Lower leg skin (tissue), 4 donors: ENCODE measurements around the gene EBF4. TPM values are rescaled to one million over a fixed set of nuclear protein-coding genes. Genes with fewer than 3 reads are reported as not detected.

Source experiments
- DNase-seq, 2 donors: peaks; one replicate each; pipeline ENCODE4 v3.0.0-alpha.2; 2019; ENCODE audit warnings: low spot score in 2 of 2
- H3K4me3 ChIP-seq: fragments of 200-600 bp; sonication (generic); 2 replicates; pipeline ENCODE4 v1.5.1; 2017; ENCODE audit warnings: mild to moderate bottlenecking, low read depth; ENCODE audit not compliant: poor library complexity, severe bottlenecking
- CTCF ChIP-seq, 3 donors: fragments of 450-650 bp; IDR thresholded peaks; one replicate each; pipeline ENCODE4 v1.5.1; 2016; ENCODE audit warnings: antibody characterized with exemption in 3 of 3, mild to moderate bottlenecking in 3 of 3, moderate library complexity in 2 of 3
- POLR2A ChIP-seq, 2 donors: fragments of 450-650 bp; IDR thresholded peaks; one replicate each; pipeline ENCODE4 v1.6.1; 2016 to 2017; ENCODE audit warnings: antibody characterized with exemption in 2 of 2, mild to moderate bottlenecking in 1 of 2, moderate library complexity in 1 of 2
- WGBS, 2 donors: methylation state at CpG; one replicate each; pipeline ENCODE4 v1.1.5; 2018; 5-methylcytosine and 5-hydroxymethylcytosine counted together
- intact Hi-C: fragments of 100-400 bp; cut with DNase I; formaldehyde crosslinking; loops from one replicate; pipeline ENCODE4 v1.15.0; 2023; ENCODE audit warnings: low total_unique reads
- total RNA-seq, 4 donors: library from RNA; depleted of rRNA; stranded (reverse); fragments of >200 nt; gene quantifications; one replicate each; pipeline ENCODE4 v1.1.0, GENCODE V29; 2016

EBF4 gene
- total RNA-seq, 4 donors from 2014 or later, result 5.0 to 9.9 (median 7.7) TPM

GRCh38 chr20:2796011-2796660 lies 103.6 kb downstream of the EBF4 start:
- WGBS, 2 donors, result 90% methylated on average over 20 of the region's 20 CpGs
- no peak overlapping the region for H3K4me3 ChIP-seq
- intact Hi-C loops, result no loop called here
- DNase-seq, result peak in 1 of 2 donors; percentile 48
- TF ChIP-seq CTCF (IDR thresholded peaks at IDR 0.05), result no peak
- no peak for TF ChIP-seq POLR2A (IDR thresholded peaks at IDR 0.05)

GRCh38 chr20:2797136-2797983 lies 104.8 kb downstream of the EBF4 start:
- intact Hi-C loops, result no loop called here
- peak in 1 of 2 donors; percentile 62 for DNase-seq
- TF ChIP-seq POLR2A (IDR thresholded peaks at IDR 0.05) (no peak), CTCF (IDR thresholded peaks at IDR 0.05) (no peak)
- H3K4me3 ChIP-seq, result no peak overlapping the region
- 83 to 90% methylated on average over 15 to 16 of the region's 16 CpGs for WGBS, 2 donors

- 69 to 79% methylated on average over 18 to 19 of the region's 19 CpGs for WGBS, 2 donors
- intact Hi-C loops, result no loop called here
- no peak for TF ChIP-seq POLR2A (IDR thresholded peaks at IDR 0.05)
- no peak for TF ChIP-seq CTCF (IDR thresholded peaks at IDR 0.05)
- no peak overlapping the region for H3K4me3 ChIP-seq
- DNase-seq, result peak in 1 of 2 donors; percentile 83
These were observed 105.7 kb downstream of the EBF4 start for GRCh38 chr20:2798095-2798805.

GRCh38 chr20:2798814-2799213 lies 106.2 kb downstream of the EBF4 start:
- WGBS, 2 donors, result 73 to 83% methylated on average over 6 of the region's 6 CpGs
- no peak for TF ChIP-seq POLR2A (IDR thresholded peaks at IDR 0.05)
- TF ChIP-seq CTCF (IDR thresholded peaks at IDR 0.05), result no peak
- intact Hi-C loops, result no loop called here
- DNase-seq, result peak in 1 of 2 donors; percentile 26
- H3K4me3 ChIP-seq, result no peak overlapping the region

- 51 to 58% methylated on average over 9 of the region's 9 CpGs for WGBS, 2 donors
- intact Hi-C loops, result no loop called here
- DNase-seq, result no peak
- no peak overlapping the region for H3K4me3 ChIP-seq
- TF ChIP-seq CTCF (IDR thresholded peaks at IDR 0.05) (no peak), POLR2A (IDR thresholded peaks at IDR 0.05) (no peak)
These were observed 106.7 kb downstream of the EBF4 start for GRCh38 chr20:2799271-2799670.
